Keratinocyte (primary cell): Measurements from ENCODE around the gene WNT8A. TPM values are rescaled to one million over a fixed set of nuclear protein-coding genes. Genes with fewer than 3 reads are reported as not detected.
"Not testable (repeated sequence)": the region's sequence is repeated elsewhere in the genome, so short reads cannot be mapped to it uniquely, and the experiment has no call there.

Experiments used
- DNase-seq: peaks from one replicate; pipeline ENCODE4 v3.0.0-alpha.2; 2011; ENCODE audit warnings: low read depth, missing footprints, low spot score
- FAIRE-seq: peaks from 2 replicates; lab custom pipeline; 2011; peaks lifted over from hg19 to GRCh38; lab: Jason Lieb, UNC
- H2AFZ ChIP-seq: 2 replicates; pipeline ENCODE4 v1.6.0; 2012; ENCODE audit warnings: low read length, control low read depth, inconsistent platforms; ENCODE audit not compliant: control insufficient read depth
- H3K27ac ChIP-seq: 2 replicates; pipeline ENCODE4 v1.5.1; 2011; ENCODE audit warnings: low read length; ENCODE audit not compliant: control insufficient read depth, insufficient read depth
- H3K27me3 ChIP-seq: 3 replicates; pipeline ENCODE4 v1.6.0; 2011; ENCODE audit warnings: low read length; ENCODE audit not compliant: control insufficient read depth, insufficient read depth; ENCODE audit errors: extremely low read depth
- H3K36me3 ChIP-seq, 2 experiments: 2 replicates in 1 of 2; 3 replicates in 1 of 2; pipeline ENCODE4 v1.5.1; 2011; ENCODE audit warnings: low read length in 2 of 2, mild to moderate bottlenecking in 1 of 2; ENCODE audit not compliant: control insufficient read depth in 2 of 2, insufficient read depth in 2 of 2; ENCODE audit errors: extremely low read depth in 1 of 2
- H3K4me1 ChIP-seq: 3 replicates; pipeline ENCODE4 v1.5.1; 2011; ENCODE audit warnings: low read length; ENCODE audit not compliant: control insufficient read depth, insufficient read depth; ENCODE audit errors: extremely low read depth
- H3K4me2 ChIP-seq: 3 replicates; pipeline ENCODE4 v1.6.0; 2011; ENCODE audit warnings: low read depth, low read length; ENCODE audit not compliant: control insufficient read depth, insufficient read depth; ENCODE audit errors: extremely low read depth
- H3K4me3 ChIP-seq, 3 experiments: fragments of 200-600 bp in 1 of 3; sonication (generic) in 1 of 3; 2 replicates in 2 of 3; 3 replicates in 1 of 3; pipeline ENCODE4 v1.5.1; 2011 to 2016; ENCODE audit warnings: low read length in 3 of 3, mild to moderate bottlenecking in 3 of 3, control low read depth in 2 of 3, inconsistent platforms in 1 of 3, low read depth in 1 of 3, mixed read lengths in 1 of 3, mixed run types in 1 of 3, moderate library complexity in 1 of 3; ENCODE audit not compliant: control insufficient read depth in 2 of 3, insufficient read depth in 2 of 3; ENCODE audit errors: extremely low read depth in 1 of 3
- H3K79me2 ChIP-seq: 2 replicates; pipeline ENCODE4 v1.6.0; 2012; ENCODE audit warnings: low read length; ENCODE audit not compliant: control insufficient read depth, insufficient read depth
- H3K9ac ChIP-seq: 3 replicates; pipeline ENCODE4 v1.6.0; 2011; ENCODE audit warnings: low read length; ENCODE audit not compliant: control insufficient read depth, insufficient read depth; ENCODE audit errors: extremely low read depth
- H3K9me1 ChIP-seq: 3 replicates; pipeline ENCODE4 v1.6.0; 2011; ENCODE audit warnings: low read length; ENCODE audit not compliant: control insufficient read depth, insufficient read depth; ENCODE audit errors: extremely low read depth
- H3K9me3 ChIP-seq: 2 replicates; pipeline ENCODE4 v1.5.1; 2012; ENCODE audit warnings: low read depth, low read length; ENCODE audit not compliant: control insufficient read depth
- H4K20me1 ChIP-seq: 3 replicates; pipeline ENCODE4 v1.6.0; 2011; ENCODE audit warnings: low read length; ENCODE audit not compliant: control insufficient read depth, insufficient read depth; ENCODE audit errors: extremely low read depth
- CTCF ChIP-seq, 3 experiments: IDR thresholded peaks in 1 of 3; conservative IDR thresholded peaks in 1 of 3; optimal IDR thresholded peaks in 1 of 3; 2 replicates in 2 of 3; 3 replicates in 1 of 3; pipeline versions ENCODE3 to v1.5.1; 2011; ENCODE audit warnings: low read length in 3 of 3, mild to moderate bottlenecking in 3 of 3, moderate library complexity in 2 of 3, control low read depth in 1 of 3, inconsistent platforms in 1 of 3; ENCODE audit not compliant: insufficient read depth in 2 of 3; ENCODE audit errors: extremely low read depth in 1 of 3
- EZH2 ChIP-seq: IDR thresholded peaks from one replicate; pipeline ENCODE4 v1.6.1; 2012; ENCODE audit warnings: inconsistent platforms, mild to moderate bottlenecking, low read length, moderate library complexity
- dilution Hi-C: fragments of 300-500 bp; cut with MboI; formaldehyde crosslinking; loops from one replicate; pipeline ENCODE4 v1.7.0; 2020; ENCODE audit warnings: low sequenced_read_pairs; ENCODE audit not compliant: extremely low pct_ligation_motif_present
- polyA plus RNA-seq, 5 experiments: library from polyadenylated mRNA; depleted of rRNA in 3 of 5; stranded (reverse) in 3 of 5; stranded (forward) in 1 of 5; unstranded in 1 of 5; fragments of >200 nt; gene quantifications; 1 replicate in 1 of 5; 2 replicates in 3 of 5; 3 replicates in 1 of 5; pipeline versions ENCODE4 v1.2.1 to v1.2.3, GENCODE V29; 2011 to 2012; ENCODE audit warnings: missing spikeins in 2 of 5, low read depth in 1 of 5, low replicate concordance in 1 of 5

WNT8A gene
- polyA plus RNA-seq, 1 donor (not counting 4 experiments of a cell fraction or from before 2014, with no cell fraction given) = not detected

- Histone ChIP-seq H2AFZ (no peak overlapping the region), H3K4me2 (peak overlapping the region; percentile 25), H3K9me3 (no peaks in the 10 kb centered on the region), H3K36me3 (no peaks in the 10 kb centered on the region), H4K20me1 (no peaks in the 10 kb centered on the region), H3K79me2 (no peaks in the 10 kb centered on the region), H3K4me1 (no peaks in the 10 kb centered on the region), H3K9ac (no peak overlapping the region), H3K27me3 (no peaks in the 10 kb centered on the region), H3K4me3 (no peak overlapping the region), H3K9me1 (no peaks in the 10 kb centered on the region), H3K27ac (no peak overlapping the region)
- peak; percentile 21 for DNase-seq
- peak; percentile 48 for FAIRE-seq
- dilution Hi-C loops = no loop called here
- TF ChIP-seq CTCF (optimal IDR thresholded peaks at IDR 0.05 in 1 of 3, IDR thresholded peaks at IDR 0.05 in 1 of 3, conservative IDR thresholded peaks at IDR 0.05 in 1 of 3; ENCODE audit: extremely low read depth in 1 of 3, insufficient read depth in 2 of 3, low read length in 3 of 3) (peak; percentile 71 to 94 (median 80)), EZH2 (no peak)
These were observed 14.9 kb upstream of the WNT8A start for GRCh38 chr5:138068742-138069600.

- not testable (repeated sequence) for H3K4me2 ChIP-seq
These were observed 13.8 kb upstream of the WNT8A start for GRCh38 chr5:138070026-138070425.

More at GRCh38 chr5:138070026-138070425, 13.8 kb upstream of the WNT8A start:
- H3K27ac ChIP-seq, DNase-seq, FAIRE-seq, H3K9ac ChIP-seq, H3K9me3 ChIP-seq, H4K20me1 ChIP-seq, H3K4me1 ChIP-seq, H3K36me3 ChIP-seq, H3K9me1 ChIP-seq, H3K4me3 ChIP-seq, dilution Hi-C loops, H3K27me3 ChIP-seq, H2AFZ ChIP-seq, H3K79me2 ChIP-seq: not testable (repeated sequence)
